Inflammatory macrophage (primary cell): ENCODE measurements around the gene ATOX1.

Experiments
- DNase-seq, 2 donors: peaks; one replicate each; pipeline ENCODE4 v3.0.0-alpha.2; 2020 to 2022

Gene ATOX1

GRCh38 chr5:151770383-151771258 is 12.2 kb upstream of the ATOX1 start:
- DNase-seq = peak; percentile 63 to 65

DNA sequence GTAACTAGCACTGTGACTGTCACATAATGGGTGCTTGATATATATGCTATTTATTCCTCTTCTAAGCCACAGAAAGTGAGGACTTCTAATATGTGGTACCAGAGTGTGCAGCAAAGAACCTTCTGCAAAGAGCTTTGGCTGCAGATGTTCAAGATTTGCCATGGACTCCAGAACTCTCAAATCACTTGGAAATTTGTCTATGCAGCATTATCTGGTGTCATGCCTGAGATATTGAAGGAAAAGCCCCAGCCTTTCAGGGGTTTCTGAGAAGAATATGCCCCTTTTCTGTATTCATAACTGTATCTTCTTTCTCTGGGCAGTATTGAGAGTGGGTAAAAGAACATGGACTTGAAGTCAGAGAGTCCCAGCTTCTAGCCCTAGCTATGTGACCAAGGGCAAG is 8.5 kb upstream of the ATOX1 start:
- no peak for DNase-seq

DNA sequence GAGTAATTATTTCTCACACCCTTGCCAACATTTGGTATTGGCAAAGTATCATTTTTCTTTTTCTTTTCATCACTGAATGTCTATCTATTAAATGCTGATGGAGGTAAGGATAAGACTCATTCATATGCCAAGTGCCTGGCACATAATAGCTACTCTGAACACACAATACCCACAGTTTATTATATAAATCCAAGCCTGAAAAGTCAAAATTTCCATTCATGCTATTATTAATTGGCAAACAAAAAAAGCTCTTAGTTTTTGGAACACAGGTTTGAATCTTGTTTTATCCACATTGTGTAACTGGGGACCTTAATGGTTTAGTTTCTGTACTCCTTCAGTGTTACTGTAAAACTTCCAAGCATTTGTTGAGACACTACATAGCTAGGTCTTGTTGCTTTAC is 6.4 kb upstream of the ATOX1 start:
- no peak for DNase-seq

DNA sequence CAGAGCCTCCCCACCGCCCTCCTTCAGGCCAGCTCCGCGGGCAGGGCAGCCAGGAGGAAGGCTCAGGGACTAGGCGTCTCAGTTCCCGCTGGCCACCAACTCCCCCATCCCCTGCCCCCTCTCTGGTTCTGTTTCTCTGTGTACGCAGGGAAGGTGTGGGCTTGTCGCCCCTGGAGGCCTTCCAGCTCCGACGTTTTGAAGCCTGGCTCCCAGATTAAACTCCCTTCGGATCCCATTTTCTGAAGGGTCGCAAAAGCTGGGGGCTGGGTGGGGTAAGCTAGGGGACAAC is 346 bp downstream of the ATOX1 start:
- peak in 1 of 2 donors; percentile 26 for DNase-seq

DNA sequence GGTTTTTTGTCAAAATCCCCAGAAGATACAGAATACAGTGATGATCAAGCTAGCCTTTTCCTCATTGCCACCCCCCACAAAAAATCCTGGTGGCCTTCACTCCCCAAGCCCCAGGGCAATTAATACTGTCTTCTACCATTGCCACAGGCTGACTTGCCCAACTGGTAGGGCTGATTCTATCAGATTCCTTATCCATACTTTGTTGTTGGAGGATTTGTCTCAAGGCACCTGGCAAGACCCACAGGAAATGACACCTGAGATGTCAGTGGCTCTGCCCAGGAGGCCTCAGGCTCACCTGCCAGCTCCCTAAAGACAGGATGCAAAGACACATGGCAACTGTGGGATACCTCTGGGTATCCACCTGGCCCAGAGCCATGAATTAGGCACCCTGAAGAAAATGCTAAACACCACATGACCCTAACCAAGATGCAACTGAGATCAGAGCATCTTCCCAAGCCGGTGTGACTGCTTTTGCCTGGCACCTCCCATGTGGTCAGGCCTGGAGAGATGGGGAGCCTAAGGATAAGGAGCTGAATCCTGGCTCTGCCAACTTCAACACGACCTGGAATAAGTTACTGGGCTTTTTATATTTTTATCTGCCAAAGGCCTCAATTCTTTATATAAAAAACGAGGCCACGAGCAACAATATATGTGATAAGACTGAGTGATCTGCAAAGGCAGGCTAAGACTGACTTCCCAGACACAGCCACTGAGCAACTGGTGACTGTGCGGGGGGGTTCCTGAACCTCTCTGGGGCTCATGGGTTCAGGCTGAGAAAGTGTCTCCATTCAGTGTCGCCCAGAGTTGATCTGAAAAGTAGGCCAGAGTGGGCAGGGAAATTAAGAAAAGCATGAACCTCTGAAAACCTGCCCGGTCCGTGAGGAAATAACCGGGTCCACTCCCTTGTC is 944 bp downstream of the ATOX1 start:
- DNase-seq = peak in 1 of 2 donors; percentile 19

GRCh38 chr5:151755383-151755782 is 3.0 kb downstream of the ATOX1 start:
- DNase-seq = no peak

- no peak for DNase-seq
Measured at GRCh38 chr5:151751593-151751992, 6.8 kb downstream of the ATOX1 start.

DNA sequence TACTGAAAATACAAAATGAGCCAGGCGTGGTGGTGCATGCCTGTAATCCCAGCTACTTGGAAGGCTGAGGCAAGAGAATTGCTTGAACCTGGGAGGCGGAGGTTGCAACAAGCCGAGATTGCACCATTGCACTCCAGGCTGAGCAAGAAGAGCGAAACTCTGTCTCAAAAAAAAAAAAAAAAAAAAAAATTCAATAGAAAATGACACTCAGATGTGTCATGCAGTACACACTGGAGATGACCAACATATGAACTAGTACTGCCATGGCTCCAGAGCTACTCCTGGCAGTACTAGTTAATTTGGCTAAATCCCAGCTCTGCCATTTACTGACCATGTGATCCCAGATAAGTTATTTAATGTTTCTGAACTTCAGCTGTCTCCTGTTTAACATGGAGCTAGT is 7.3 kb downstream of the ATOX1 start:
- peak; percentile 86 to 88 for DNase-seq

DNA sequence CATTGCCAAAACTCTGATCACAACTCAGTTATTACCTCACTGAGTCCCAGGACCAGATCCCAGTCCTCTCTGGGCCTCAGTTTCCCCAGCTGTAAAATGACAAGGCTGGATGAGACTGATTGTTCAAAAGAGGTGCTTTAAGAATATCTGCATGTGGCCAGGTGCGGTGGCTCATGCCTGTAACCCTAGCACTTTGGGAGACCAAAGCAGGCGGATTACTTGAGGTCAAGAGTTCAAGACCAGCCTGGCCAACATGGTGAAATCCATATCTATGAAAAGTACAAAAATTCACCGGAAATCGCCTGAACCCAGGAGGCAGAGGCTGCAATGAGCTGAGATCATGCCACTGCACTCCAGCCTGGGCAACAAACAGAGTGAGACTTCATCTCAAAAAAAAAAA is 8.3 kb downstream of the ATOX1 start:
- no peak for DNase-seq

DNA sequence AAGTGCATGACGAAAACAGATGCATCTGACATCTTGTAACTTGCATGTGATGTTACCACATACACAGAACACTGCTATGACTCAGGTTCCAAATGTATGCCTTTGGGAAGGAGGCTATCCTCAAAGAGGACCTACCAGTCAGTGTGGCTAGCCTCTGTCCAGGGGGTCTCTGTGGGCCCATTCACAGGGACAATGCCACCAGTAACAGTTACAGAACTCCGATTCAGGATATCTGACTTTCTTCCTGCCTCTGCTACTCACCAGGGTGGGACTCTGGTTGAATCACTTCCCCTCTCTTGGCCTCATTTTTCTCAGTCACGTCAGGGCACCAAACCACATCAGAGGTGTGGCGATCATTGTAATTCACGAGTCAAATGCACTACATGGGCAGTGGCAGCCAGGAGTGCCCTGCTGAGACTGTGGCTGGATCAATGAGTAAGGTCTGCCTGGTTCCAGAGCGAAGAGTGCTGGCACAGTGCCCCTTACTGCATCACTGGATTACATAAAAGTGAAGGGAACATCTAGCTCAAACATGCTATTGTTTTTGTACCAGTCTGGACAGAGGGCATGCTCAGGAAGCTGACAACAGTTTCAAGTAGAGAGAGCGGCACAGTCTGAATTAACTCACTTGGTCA is 13.2 kb downstream of the ATOX1 start:
- peak; percentile 70 to 72 for DNase-seq

- DNase-seq = no peak
Measured at GRCh38 chr5:151743530-151743929, 14.9 kb downstream of the ATOX1 start.

DNA sequence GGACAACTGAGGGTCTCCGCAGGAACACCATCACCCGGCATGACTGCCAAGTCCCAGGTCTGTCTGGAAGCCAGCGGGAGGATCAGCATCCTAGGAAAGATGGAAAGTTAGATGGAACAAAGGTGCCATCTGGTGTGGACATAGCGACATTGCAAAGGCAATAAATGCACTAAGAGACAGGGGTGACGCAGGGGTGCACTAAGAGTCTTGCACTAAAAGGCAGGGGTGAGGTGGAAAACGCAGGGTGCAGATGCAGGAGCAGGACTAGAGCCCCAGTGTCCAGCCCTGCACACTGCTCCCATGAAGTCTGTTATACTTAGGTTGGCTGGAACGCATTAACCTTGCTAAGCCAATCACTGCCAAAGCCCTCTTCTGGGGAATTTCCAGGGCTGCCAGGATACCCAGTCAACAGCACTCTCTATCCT is 15.5 kb downstream of the ATOX1 start:
- DNase-seq = peak; percentile 15 to 18

GRCh38 chr5:151741678-151742423 is 16.6 kb downstream of the ATOX1 start:
- no peak for DNase-seq

DNA sequence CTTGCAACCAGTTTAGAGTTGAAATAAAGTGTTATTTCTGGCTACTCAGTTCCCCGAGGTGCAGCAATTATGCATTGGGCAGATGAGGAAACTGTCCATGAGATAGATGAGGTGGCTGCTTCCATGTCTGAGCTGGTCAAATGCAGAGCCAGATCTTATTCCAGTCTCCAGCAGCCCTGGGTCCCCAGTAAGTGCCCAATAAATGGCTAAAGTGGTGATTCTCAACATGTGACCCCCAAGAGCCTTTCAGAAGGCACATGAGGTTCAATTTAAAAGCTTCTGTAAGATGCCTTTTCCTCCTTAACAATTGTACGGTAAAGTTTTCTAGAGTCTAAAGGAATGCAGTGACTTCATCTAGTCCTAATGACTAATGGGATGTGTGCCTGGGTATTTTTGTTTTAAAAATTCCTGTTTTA is 17.5 kb downstream of the ATOX1 start:
- no peak for DNase-seq

DNA sequence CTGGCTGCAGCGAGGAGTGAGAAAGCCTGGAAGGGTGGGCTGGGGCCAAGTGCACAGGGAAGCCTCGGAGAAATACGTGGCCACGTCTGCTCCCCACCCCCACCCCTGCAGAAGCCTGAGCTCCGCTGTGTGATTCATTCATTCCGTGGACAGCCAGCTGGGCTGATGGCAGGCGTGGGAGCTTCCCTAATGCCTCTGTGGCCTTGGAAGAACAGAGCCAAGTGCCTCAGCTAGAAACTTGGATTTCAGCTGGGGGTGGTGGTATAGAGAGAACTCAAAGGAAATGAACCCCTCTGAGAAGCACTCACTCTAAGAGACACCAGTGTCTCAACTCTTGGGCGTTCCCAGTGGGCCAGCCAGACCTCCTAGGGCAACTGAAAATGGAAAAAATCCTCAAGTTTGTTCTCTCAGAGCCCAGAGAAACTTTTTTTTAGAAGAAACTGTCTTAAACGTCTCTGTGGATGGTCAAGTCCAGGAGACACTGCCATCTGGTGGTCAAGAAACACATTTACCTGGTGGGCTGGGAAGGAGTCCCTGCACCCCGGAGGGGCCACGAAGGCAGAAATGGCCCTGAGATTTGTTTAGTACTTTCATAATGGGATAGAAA is 18.0 kb downstream of the ATOX1 start:
- DNase-seq = peak; percentile 70 to 73

DNA sequence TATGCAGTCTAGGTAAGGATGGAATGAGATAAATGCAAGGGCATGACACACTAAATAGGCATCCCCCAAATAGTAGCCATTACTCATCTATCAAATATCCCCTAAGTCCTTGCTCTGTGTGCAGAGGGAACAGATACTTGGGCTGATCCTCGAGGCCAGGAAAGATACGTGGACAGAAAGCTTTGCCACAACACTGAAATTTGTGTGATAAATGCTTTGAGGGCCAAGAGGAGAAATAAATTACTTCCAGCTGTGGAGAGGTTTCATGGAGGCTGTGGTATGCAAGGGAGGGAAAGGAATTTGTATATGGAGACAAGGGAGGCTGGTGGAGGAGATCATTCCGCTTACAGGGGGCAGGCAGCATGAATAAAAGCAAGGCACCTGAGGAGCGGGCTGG is 18.5 kb downstream of the ATOX1 start:
- DNase-seq = no peak

GRCh38 chr5:151739395-151739794 is 19.0 kb downstream of the ATOX1 start:
- no peak for DNase-seq

- no peak for DNase-seq
Measured at GRCh38 chr5:151738125-151738848, 20.1 kb downstream of the ATOX1 start.

- DNase-seq = no peak
Measured at GRCh38 chr5:151737431-151737830, 21.0 kb downstream of the ATOX1 start.

GRCh38 chr5:151735646-151736045 is 22.8 kb downstream of the ATOX1 start:
- no peak for DNase-seq

- no peak for DNase-seq
Measured at GRCh38 chr5:151734064-151734408, 24.4 kb downstream of the ATOX1 start.
